K562 (cell line): ENCODE results near the gene RAD54L. TPM values are rescaled to one million over a fixed set of nuclear protein-coding genes. Genes with fewer than 3 reads are reported as not detected.
A peak's percentile ranks its signal among the peaks of the same experiment; 100 is the strongest.

Experiments
- CHD2 ChIP-seq: IDR thresholded peaks from 2 replicates; pipeline ENCODE4 v1.6.1; 2011; ENCODE audit warnings: low read depth, low read length
- CTCF ChIP-seq, 3 experiments: IDR thresholded peaks in 2 of 3; conservative IDR thresholded peaks in 1 of 3; 2 replicates each; pipeline ENCODE4 v1.5.1; 2011 to 2012; ENCODE audit warnings: low read length in 3 of 3, mild to moderate bottlenecking in 3 of 3, control low read depth in 2 of 3, improper control_type of control experiment in 1 of 3, inconsistent platforms in 1 of 3, low read depth in 1 of 3, mixed read lengths in 1 of 3, moderate library complexity in 1 of 3; ENCODE audit not compliant: insufficient read depth in 2 of 3
- FOXK1 ChIP-seq: sonication (generic); formaldehyde crosslinking; IDR thresholded peaks from 2 replicates; pipeline ENCODE4 v1.8.0; 2022; ENCODE audit warnings: missing genetic modification reagents, mild to moderate bottlenecking, borderline replicate concordance
- HBP1 ChIP-seq: fragments of 450-650 bp; formaldehyde crosslinking; IDR thresholded peaks from 2 replicates; pipeline ENCODE4 v1.4.0; 2022; ENCODE audit warnings: missing genetic modification characterization
- HNRNPL ChIP-seq: fragments of 200-400 bp; formaldehyde crosslinking; IDR thresholded peaks from 2 replicates; pipeline ENCODE4 v1.6.1; 2017; ENCODE audit warnings: low read depth, mild to moderate bottlenecking, low read length
- HOMEZ ChIP-seq: fragments of 250-450 bp; sonication (Bioruptor Pico); IDR thresholded peaks from 2 replicates; pipeline ENCODE4 v1.4.0; 2020; ENCODE audit warnings: mild to moderate bottlenecking, moderate library complexity
- NONO ChIP-seq, 2 experiments: fragments of 200-400 bp in 1 of 2; fragments of 450-650 bp in 1 of 2; formaldehyde crosslinking in 1 of 2; IDR thresholded peaks; 2 replicates each; pipeline ENCODE4 v1.6.1; 2017; ENCODE audit warnings: low read depth in 2 of 2, mild to moderate bottlenecking in 2 of 2, moderate library complexity in 2 of 2, low read length in 1 of 2
- NR2C1 ChIP-seq, 2 experiments: fragments of 450-650 bp; IDR thresholded peaks; 2 replicates each; pipeline ENCODE4 v1.6.1; 2017; ENCODE audit warnings: mild to moderate bottlenecking in 2 of 2, antibody characterized with exemption in 1 of 2, inconsistent platforms in 1 of 2, missing compliant biosample characterization in 1 of 2, missing genetic modification characterization in 1 of 2
- OTX1 ChIP-seq: fragments of 450-650 bp; formaldehyde crosslinking; IDR thresholded peaks from 2 replicates; pipeline ENCODE4 v1.4.0; 2022; ENCODE audit warnings: mild to moderate bottlenecking
- RAD21 ChIP-seq, 2 experiments: fragments of 250-450 bp in 1 of 2; fragments of 450-650 bp in 1 of 2; sonication (Bioruptor Pico) in 1 of 2; formaldehyde crosslinking in 1 of 2; IDR thresholded peaks in 1 of 2; conservative IDR thresholded peaks in 1 of 2; 2 replicates each; pipeline versions ENCODE4 v1.4.0 to v1.8.0; 2020 to 2022; ENCODE audit warnings: mild to moderate bottlenecking in 2 of 2, moderate library complexity in 1 of 2
- UBTF ChIP-seq, 2 experiments: IDR thresholded peaks; 2 replicates each; pipeline ENCODE4 v1.6.1; 2012; ENCODE audit warnings: improper control_type of control experiment in 2 of 2, low read depth in 2 of 2, low read length in 2 of 2, borderline replicate concordance in 1 of 2
- ZNF592 ChIP-seq: fragments of 450-650 bp; IDR thresholded peaks from 2 replicates; pipeline ENCODE4 v1.6.1; 2017; ENCODE audit warnings: antibody characterized with exemption, mild to moderate bottlenecking
- polyA plus RNA-seq, 8 experiments: library from polyadenylated mRNA; depleted of rRNA in 4 of 8; stranded (reverse) in 5 of 8; unstranded in 3 of 8; fragments of >200 nt; fragmentation: Nextera tagmentation in 2 of 8; fragmentation: Illumina TruSeq in 1 of 8; extraction: Ambion mirVana in 2 of 8; extraction: Trizol in 1 of 8; gene quantifications; 2 replicates each; pipeline versions ENCODE4 v1.2.1 to v1.2.3, GENCODE V29; 2011 to 2014; ENCODE audit warnings: inconsistent platforms in 1 of 8, missing spikeins in 1 of 8
- total RNA-seq, 7 experiments: library from RNA; depleted of rRNA in 6 of 7; stranded (reverse); fragments of >200 nt in 6 of 7; fragmentation: Illumina TruSeq in 2 of 7; extraction: Trizol in 2 of 7; gene quantifications; 2 replicates each; pipeline versions ENCODE4 v1.2.1 to v1.2.3, GENCODE V29; 2011 to 2021; ENCODE audit warnings: low replicate concordance in 1 of 7

The RAD54L gene
- total and polyA plus RNA-seq, 9 of the 15 experiments (the other 6 are each of a cell fraction or from before 2014, with no cell fraction given): 17.9 to 92.3 (median 37.5) TPM

GRCh38 chr1:46248122-46248920 is 758 bp downstream of the RAD54L start (continued):
- TF ChIP-seq NONO (IDR thresholded peaks at IDR 0.05; ENCODE audit: low read depth in 2 of 2, low read length in 1 of 2): 0 out of 4 replicates have a peak, but pooled peaks of 1 of the 2 experiments have one; percentile 33
- no peak for TF ChIP-seq HBP1 (CRISPR knock-in tag)
- no peak for TF ChIP-seq FOXK1 (CRISPR knock-in tag)
- TF ChIP-seq OTX1 (CRISPR knock-in tag): no peak
- TF ChIP-seq UBTF (IDR thresholded peaks at IDR 0.05; ENCODE audit: borderline replicate concordance in 1 of 2, low read depth in 2 of 2, low read length in 2 of 2): no peak
- TF ChIP-seq CTCF (IDR thresholded peaks at IDR 0.05 in 2 of 3, conservative IDR thresholded peaks at IDR 0.05 in 1 of 3; ENCODE audit: insufficient read depth in 2 of 3, low read depth in 1 of 3, low read length in 3 of 3): peak; percentile 47 to 75 (median 61)
- TF ChIP-seq HNRNPL: no peak
- no peak for TF ChIP-seq ZNF592
- peak; percentile 53 for TF ChIP-seq NR2C1 (IDR thresholded peaks at IDR 0.05)
- TF ChIP-seq NR2C1 (tag; IDR thresholded peaks at IDR 0.05): peak; percentile 57
- TF ChIP-seq HOMEZ (CRISPR knock-in tag): no peak
- 0 out of 2 replicates have a peak, but pooled peaks have one; percentile 4 for TF ChIP-seq CHD2
- TF ChIP-seq RAD21 (CRISPR knock-in tag; conservative IDR thresholded peaks at IDR 0.05 in 1 of 2, IDR thresholded peaks at IDR 0.05 in 1 of 2): peak in 1 of 2 experiments; percentile 33; a peak in 1 of 4 replicates
